Fibroblast of peridontal ligament (primary cell): Measurements from ENCODE around the gene OTOP1.
"Not testable (repeated sequence)": the region's sequence is repeated elsewhere in the genome, so short reads cannot be mapped to it uniquely, and the experiment has no call there.

Source experiments
- DNase-seq: peaks from one replicate; pipeline ENCODE4 v3.0.0-alpha.2; 2010; ENCODE audit errors: extremely low read depth

The OTOP1 gene, protein sequence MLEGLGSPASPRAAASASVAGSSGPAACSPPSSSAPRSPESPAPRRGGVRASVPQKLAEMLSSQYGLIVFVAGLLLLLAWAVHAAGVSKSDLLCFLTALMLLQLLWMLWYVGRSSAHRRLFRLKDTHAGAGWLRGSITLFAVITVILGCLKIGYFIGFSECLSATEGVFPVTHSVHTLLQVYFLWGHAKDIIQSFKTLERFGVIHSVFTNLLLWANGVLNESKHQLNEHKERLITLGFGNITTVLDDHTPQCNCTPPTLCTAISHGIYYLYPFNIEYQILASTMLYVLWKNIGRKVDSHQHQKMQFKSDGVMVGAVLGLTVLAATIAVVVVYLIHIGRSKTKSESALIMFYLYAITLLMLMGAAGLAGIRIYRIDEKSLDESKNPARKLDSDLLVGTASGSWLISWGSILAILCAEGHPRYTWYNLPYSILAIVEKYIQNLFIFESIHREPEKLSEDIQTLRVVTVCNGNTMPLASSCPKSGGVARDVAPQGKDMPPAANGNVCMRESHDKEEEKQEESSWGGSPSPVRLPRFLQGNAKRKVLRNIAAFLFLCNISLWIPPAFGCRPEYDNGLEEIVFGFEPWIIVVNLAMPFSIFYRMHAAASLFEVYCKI

DNA sequence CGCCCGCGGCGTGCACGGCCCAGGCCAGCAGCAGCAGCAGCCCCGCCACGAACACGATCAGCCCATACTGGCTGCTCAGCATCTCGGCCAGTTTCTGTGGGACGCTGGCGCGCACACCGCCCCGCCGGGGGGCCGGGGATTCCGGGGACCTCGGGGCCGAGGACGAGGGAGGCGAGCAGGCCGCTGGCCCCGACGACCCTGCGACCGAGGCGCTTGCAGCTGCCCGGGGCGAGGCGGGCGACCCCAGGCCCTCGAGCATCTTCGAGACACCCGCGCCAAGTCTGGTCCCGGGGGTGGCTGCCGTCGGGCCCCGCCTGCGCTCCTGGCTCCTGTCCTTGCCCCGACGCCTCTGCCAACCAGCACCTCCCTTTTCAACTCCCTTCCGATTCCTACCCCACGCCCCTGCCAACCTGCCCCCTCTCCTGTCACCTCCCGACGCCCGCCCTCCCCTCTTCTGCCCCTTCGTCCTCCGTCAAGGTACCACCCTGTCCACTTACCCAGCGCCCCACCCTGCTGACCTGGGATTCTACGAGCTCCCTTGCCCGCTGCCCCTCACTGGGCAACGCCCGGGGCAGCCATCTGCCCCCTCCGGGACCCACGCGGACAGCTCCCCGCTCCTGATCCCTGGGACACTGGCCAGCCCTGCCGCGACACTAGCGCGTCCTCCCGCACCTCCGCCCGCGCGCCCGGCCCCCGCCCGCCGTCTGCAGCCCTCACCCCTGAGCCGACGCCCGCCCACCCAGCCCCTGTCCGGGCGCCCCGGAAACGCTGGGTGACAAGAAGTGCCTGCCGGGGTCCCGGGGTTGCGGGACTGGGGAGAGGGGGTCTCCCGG lies at the start of gene OTOP1:
OTOP1 (minus strand) TSS at position 324 of the 833 bp plus-strand sequence; CDS start at position 259, 65 bp downstream.
- DNase-seq: no peak

DNA sequence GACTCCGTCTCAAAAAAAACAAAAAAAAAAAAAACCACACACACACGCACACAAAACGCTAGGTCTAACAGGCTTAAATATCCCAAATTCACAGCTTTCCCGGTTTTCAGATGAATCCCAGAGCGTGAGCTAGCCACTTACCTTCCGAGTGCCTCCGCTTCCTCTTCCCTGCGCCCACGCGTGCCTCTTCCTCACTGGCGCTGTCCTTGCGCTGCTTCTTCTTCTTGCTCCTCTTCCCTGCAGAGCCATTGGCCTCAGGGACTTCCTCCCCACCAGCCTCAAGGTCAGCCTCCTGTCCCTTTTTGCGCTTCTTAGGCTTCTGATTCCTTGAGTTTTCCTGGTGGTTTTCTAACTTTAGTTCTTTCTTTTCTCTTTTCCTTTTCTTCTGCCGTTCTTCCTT lies 47.5 kb upstream of the OTOP1 start:
- no peak for DNase-seq

DNA sequence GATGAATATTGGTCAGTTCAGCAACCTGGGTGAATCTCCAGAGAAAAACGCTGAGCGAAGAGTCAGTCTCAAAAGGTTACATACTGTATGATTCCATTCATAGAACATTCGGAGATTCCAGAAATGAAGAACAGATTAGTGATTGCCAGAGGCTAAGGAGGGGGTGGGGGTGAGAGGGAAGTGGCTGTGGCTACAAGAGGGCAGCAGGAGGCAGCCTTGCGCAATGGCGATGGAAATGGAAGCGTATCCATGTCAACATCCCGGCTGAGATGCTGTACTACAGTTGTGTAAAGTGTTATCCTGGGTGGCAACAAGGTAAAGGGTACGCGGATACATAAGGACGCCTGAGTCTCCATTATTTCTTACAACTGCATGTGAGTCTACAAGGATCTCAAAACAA lies 45.2 kb upstream of the OTOP1 start:
- DNase-seq: no peak

DNA sequence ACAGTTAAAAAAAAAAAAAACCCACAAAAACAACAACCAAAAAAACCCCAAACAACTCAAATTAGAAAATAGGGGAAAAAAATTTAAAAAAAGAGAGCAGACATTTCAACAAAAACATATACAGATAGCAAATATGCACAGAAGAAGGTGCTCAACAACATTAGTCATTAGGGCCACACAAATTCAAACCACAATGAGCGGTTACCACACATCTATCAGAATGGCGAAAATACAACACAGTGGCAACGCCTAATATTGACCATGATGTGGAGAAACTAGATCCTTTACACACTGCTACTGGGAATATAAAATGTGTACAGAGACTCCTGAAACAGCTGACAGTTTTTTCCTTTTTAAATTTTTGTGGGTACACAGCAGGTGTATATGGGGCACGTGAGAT lies 43.8 kb upstream of the OTOP1 start:
- DNase-seq: no peak

DNA sequence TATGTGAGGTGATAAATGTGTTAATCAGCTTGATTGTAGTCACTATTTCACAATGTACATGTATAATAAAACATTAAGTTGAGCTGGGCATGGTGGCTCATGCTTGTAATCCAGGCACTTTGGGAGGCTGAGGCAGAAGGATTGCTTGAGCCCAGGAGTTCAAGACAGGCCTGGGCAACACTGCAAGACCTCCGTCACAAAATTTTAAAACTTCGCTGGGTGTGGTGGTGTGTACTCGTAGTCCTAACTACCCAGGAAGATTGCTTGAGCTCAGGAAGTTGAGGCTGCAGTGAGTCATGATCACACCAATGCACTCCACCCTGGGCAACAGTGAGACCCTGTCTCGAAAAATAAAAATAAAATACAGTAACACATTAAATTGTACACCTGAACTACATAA lies 43.1 kb upstream of the OTOP1 start:
- DNase-seq: no peak

DNA sequence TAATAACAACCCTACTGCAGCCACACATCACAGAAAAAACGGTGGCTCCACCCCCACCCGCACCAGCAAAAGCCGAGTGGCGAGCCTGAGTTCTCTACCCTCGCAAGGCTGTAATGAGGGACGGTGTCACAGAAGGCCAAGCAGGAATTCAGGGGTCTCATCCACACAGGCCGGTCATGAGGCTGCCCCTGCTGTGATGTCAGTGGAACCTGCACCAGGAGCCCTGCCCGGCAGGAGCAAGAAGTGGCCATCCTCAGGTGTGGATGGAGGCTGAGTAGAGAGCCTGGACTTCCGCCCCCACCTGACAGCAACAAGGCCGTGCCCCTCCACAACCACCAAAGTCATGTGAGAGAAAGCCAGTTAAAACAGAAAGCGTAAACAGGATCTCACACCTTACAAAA lies 42.6 kb upstream of the OTOP1 start:
- no peak for DNase-seq

DNA sequence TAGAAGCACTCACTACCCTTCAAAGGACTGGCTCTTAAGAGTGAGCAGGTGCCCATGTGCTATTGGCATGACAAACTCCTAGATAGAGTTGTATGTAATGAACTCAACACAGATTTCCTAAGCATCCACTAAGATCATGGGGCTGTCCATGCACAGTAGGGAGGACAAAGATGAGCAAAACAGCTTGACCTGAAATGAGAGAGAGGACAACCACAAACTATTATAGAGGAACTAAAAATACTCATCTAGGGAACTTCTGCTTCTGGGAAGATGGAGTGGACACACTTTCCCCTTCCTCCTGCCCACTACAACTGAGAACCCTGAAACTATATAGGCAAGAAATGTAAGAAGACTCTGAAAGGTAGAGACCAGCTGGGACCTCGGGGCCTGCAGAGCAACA lies 42.0 kb upstream of the OTOP1 start:
- no peak for DNase-seq

DNA sequence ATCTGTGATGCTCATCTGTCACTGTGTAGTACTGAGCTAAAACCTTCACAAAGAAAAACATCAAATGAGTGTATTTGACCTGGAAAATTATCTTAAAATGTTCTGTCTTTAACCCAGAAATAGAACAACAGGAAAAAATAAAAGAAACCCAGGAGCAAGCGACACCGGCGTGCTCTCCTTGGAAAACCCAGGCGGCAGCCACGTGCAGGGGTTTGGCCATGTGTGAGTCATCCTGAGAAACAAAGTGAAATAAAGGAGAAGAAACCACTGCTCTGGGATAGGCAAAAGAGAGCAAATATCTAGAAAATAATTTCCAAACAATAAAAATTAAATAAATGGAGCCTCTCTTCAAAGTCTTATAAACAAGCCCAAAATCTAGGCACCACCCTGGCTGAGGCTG lies 41.3 kb upstream of the OTOP1 start:
- no peak for DNase-seq

DNA sequence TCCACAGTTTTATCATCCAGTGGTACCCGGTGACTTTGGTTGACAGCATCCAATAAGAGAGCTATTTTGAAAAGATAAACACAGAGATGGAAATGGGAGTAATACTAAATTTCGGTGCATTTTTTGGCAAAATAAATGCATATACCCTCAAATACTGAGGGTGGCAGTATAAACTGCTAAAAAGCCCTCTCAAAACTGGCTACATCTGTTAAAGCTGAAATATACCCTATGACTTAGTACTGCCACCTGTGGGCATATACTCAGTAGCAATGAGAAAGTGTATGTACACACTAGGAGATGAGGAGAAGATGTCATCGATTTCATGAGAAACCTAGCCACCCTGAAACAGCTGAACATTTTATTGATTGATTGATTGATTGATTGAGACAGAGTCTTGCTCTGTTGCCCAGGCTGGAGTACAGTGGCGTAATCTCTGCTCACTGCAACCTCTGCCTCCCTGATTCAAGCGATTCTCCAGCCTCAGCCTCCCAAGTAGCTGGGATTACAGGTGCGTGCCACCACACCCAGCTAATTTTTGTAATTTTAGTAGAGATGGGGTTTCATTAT lies 33.5 kb upstream of the OTOP1 start:
- peak; percentile 83 for DNase-seq

DNA sequence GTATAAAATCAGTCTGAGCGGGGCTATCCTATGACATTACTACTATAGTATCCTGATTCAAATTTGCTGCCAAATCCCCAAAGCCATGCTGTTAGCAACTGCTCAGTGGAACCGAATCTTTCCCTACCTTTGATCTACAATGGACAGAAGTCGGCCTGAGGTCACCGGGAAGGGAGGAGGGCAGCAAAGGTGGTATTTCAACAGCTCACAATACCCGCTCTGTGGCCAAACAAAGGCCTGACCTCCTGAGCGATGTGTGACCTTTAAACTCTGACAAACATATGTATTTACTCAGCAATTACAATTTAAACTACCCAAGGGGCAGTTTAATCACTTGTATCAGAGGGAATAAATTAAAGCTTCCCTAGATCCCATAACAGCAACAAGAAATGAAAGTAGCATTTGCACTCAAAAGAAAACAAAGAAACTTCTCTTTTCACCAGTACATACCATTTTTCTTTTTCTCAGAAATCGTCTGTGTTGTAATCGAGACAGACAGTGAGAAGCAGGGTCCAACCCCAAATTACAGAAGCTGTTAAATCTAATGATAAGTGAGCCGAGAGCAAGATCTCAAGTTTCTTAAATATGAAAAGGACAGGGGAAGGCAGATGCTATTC lies 32.9 kb upstream of the OTOP1 start:
- DNase-seq: peak; percentile 16

DNA sequence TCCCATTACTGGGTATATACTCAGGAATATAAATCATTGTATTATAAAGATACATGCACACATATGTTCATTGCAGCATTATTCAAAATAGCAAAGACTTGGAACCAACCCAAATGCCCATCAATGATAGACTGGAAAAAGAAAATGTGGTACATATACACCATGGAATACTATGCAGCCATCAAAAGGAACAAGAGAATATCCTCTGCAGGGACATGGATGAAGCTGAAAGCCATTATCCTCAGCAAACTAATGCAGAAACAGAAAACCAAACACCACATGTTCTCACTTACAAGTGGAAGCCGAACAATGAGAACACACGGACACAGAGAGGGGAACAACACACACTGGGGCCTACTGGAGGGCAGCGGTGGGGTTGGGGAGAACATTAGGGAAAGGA lies 31.0 kb upstream of the OTOP1 start:
- not testable (repeated sequence) for DNase-seq

DNA sequence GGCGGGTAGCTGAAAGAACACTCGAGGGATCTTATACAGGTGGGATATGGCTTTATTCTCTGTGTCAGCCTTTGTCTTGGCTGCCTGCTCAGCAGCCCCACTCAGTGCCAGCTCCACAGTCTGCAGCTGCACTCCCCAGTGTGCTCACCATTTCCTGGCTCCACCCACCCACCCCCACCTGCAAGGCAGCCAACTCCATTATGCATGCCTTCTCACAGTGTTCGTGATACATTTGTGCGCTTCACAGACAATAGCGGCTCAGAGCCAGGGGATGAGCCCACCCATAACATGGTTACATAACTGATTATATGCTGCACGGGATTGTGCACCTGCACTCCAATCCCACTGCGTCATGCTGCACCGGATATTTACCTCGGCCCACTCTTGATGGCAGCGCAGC lies 30.1 kb upstream of the OTOP1 start:
- no peak for DNase-seq

DNA sequence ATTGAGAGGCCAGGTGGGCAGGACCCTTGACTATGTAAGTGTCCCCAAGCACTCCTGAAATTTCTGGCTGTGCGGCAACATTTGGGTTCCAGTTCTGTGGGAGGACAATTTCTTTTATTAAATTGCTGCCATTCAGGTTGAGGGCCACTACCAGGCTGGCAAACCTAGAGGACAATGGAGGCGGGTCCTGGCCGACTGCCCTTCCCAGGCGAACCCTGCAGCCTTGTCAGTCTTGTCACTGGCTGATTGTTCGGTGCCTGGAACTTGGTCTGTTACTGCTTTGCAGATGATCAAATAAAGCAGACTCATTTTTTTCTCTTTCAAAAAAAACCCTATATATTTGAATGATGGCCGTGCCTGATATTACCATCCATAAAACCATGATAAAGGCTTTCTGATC lies 27.9 kb upstream of the OTOP1 start:
- DNase-seq: no peak

DNA sequence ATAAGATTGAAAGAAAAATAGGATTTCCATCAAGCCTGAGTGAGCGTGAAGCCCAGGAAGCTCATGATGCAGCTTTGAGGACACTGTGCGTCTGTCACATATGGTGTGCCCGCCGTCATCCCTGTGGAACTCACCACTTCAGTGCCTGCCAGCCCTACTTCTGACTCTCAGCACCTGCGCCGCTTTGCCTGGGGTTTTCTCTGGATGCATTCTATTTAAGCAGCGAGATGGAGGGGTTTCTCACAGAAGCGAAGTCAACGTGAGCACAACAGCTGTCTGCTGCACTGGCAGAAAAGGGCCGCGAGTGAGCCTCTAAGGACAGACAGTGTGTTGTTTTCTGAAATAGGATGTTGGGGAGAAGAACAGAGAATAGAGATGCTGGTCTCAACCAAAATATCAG lies 27.5 kb upstream of the OTOP1 start:
- no peak for DNase-seq

DNA sequence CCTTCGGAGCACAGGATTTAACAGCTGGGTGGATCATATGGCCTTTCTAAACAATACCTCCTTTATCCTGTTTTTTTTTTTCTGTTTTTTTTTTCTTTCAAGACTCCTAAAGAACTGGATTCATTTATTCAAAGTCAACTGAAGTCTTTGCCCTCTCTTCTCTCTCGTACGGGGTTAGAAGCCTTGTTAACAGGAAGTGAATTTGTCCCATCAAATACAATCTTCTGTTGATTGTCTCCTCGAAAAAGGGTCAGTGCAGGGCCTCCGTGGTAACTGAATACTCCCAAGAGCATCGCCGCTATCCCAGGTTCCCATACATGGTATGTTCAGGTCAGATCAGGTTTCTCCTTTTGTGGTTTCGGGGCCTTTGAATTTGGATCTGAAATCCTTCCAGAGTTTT lies 23.1 kb upstream of the OTOP1 start:
- no peak for DNase-seq

DNA sequence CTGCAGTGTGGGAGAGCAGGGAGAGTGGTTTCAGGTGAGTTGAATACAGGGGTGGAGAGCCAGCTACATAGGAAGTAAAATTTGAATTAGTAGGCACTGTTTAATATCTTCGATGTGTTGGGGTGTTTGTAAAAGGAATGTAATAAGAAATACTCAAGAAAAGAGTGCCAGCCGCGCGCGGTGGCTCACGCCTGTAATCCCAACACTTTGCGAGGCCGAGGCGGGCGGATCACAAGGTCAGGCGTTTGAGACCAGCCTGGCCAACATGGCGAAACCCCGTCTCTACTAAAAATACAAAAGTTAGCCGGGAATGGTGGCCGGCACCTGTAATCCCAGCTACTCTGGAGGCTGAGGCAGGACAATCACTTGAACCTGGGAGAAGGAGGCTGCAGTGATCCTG lies 22.6 kb upstream of the OTOP1 start:
- DNase-seq: not testable (repeated sequence)

DNA sequence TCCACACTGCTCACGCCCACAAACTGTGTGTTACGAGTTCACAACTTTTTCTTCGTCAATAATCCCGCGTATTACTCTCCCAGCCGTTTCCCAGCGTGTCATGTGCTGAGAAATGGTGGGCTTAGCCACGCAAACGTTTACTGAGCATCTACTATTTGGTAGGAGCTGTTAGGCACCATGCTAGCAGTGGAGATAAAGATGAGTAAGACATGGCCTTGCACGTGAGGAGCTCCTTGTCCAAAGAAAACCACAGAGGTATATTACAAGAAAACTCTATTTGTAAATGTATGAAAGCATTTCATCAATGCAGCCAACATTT lies 22.1 kb upstream of the OTOP1 start:
- no peak for DNase-seq

DNA sequence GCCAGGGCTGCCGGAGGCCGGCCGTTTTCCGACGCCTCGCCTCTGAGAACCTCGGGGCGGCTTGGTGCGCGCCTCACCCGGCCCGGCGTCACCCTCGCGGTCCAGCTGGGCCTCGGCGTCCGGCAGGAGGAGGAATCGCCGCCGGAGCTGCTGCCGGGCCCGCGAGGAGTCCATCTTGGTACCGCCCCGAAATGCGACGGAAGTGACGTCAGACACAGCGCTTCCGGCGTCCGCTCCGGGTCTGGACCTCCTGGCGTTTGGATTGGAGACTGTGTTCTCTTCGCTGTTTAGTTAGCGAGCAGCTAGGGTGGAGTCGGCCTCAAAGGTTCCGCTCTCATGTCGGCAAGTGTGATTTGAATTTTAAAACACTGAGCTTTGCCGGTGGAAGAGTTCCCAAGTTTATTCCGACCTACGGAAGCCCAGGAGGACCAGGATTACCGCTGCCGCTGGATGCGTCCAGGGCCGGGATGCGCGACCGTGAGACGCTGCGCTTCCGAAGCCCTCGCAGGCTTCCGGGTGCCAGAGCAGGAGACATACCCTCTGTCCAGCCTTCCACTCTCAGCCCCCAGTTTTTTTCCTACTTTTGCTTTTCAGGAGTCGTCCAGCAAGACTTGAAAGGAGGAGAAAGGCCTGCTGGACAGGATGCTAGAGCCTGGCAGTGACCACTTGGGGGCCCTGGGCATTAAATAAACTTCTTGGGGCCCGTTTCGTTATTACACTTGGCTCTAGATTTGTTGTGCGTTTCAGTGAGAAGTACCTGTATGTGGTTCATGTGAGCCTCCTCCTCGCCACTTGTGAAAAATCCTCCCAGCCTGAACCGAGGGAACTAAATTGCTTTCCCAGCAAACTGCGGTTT lies 21.5 kb upstream of the OTOP1 start, which contains the start of gene TMEM128:
TMEM128 (minus strand) TSS at position 195 of the 856 bp plus-strand sequence; CDS start at position 174, 21 bp downstream.
- peak; percentile 94 for DNase-seq

DNA sequence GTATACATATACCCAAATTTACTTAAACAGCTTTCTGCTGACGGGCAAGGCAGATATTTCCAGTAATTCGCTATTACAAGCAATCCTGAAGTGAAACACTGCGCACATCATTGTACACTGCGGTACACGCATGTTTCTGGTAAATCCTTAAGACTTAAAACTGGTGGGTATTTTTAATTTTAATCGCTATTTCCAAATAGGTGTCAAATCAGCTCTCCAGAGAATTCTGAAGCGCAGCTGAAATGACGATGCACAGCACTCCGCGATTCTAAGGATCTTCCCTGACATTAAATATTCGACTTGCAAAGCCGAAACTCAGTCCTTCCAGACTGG lies 20.9 kb upstream of the OTOP1 start:
- peak; percentile 52 for DNase-seq

DNA sequence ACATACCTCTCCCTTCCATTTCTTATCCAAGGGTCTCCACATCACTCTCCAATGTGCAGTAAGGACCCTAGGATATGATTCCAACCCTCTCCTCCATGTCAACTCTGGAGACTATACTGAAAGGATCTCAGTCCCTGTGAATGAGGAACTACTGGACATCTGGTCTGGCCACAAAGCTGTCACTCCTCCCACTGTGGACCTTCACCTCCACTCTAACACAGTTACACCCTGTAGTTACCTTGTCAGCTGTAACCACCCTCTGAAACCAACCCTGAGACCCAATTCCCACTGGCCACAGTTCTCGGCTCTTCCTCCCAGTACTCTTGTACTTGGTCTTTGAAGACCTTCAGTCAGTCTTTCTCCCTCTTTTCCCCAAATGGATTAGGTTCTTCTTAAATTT lies 18.4 kb upstream of the OTOP1 start:
- DNase-seq: no peak

DNA sequence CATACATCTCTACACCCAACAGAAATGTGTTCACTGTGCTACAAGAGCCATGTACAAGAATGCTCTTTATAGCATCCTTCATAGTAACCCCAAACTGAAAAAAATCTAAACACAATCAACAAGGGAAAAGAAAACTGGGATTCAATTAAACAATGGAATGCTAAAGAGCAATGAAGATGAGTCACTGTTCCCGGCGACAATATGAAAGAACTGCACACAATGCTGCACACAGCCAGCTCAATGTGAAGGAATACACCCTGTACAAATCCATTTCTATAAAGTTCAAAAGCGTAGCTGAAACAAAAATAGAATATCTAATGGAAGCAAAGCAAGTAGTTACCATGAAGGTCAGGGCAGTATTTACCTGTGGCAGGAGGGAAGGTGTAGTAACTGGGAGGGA lies 12.8 kb upstream of the OTOP1 start:
- DNase-seq: not testable (repeated sequence)
